Inflammatory macrophage treated with lipopolysaccharide for 1 hour (primary cell): ENCODE results near the gene ZBTB46.
"Not testable (repeated sequence)": the region's sequence is repeated elsewhere in the genome, so short reads cannot be mapped to it uniquely, and the experiment has no call there.

ENCODE experiments used
- DNase-seq, 2 donors: peaks; one replicate each; pipeline ENCODE4 v3.0.0-alpha.2; 2020 to 2022

The ZBTB46 gene

DNA sequence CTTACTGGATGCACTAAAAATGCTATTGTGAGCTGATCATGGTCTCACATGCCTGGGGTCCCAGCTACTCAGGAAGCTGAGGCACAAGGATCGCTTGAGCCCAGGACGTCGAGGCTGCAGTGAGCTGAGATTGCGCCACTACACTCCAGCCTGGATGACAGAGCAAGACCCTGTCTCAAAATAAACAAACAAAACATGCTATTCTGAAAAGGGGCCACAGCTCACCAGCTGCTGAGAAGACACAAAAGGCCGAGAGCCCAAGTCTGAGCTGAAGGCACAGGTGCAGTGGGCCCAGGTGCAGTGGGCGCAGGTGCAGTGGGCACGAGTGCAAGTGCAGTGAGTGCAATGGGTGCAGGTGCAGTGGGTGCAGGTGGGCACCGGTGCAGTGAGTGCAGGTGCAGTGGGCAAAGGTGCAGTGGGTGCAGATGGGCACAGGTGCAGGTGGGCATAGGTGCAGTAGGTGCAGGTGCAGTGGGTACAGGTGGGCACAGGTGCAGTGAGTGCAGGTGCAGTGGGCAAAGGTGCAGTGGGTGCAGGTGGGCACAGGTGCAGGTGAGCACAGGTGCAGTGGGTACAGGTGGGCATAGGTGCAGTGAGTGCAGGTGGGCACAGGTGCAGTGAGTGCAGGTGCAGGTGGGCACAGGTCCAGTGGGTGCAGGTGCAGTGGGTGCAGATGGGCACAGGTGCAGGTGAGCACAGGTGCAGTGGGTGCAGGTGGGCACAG is 16.0 kb downstream of the ZBTB46 start:
- DNase-seq, result no peak

DNA sequence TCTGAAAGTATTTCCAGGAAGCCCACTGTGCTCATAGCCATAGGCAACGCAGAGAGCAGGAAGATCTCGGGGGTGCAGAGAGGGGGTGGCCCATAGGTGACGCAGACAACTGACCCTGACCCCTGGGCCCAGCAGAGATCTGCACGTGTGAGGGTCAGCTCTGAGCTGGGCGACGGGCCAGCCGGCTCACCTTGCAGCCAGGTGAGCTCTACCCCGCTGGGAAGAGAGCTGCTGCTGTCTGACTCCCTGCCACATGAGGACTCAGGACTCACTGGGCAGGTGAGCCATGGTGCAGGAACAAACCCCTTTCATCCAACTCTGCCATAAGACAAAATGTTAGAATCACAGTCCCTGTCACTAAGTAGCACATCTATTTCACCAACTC is 19.6 kb downstream of the ZBTB46 start:
- no peak for DNase-seq

DNA sequence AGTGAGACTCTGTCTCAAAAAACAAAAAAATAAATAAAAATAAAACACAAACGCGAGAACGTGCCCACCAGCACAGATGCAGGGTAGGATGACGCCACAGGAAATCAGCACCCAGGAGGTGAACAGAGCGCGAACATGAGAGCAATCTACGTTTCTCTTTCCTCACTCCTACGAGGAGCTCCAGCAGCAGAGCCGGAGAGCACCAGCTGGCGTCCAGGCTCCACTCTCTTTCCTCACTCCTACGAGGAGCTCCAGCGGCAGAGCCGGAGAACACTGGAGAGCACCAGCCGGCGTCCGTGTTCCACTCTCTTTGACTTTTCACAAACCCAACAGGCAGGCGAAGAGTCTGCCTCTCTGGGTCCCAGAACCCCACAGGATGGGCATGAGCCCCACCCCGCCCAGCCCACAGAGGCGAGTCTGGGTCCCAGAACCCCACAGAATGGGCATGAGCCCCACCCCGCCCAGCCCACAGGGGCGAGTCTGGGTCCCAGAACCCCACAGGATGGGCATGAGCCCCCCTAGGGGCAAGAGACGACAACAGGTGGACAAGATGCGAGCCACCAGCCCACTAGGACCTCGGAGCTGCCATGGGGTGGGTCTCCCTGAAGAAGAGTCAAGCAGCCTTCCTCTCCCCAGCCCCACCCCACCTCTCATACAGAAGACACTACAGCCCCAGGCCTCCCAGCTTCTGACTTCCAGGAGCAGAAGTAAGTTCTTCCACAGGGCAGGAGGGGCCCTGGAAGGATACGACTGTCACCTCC is 20.2 kb downstream of the ZBTB46 start:
- DNase-seq, result no peak

DNA sequence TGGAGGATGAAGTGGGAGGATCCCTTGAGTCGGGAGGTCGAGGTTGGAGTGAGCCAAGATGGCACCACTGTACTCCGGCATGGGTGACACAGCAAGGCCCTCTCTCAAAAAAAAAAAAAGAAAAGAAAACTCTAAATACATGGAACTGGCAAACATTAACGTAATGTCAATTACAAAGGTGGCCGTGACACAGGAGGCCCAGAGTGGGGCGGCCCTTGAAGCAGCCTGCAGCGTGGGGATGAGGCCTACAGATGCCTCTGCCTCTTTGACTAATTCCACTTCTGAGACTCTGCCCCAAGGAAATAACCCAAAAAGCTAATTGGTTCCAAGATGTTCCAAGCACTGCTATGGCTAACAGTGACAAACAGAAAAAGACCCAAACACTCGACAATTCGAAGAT is 21.2 kb downstream of the ZBTB46 start:
- DNase-seq, result no peak

DNA sequence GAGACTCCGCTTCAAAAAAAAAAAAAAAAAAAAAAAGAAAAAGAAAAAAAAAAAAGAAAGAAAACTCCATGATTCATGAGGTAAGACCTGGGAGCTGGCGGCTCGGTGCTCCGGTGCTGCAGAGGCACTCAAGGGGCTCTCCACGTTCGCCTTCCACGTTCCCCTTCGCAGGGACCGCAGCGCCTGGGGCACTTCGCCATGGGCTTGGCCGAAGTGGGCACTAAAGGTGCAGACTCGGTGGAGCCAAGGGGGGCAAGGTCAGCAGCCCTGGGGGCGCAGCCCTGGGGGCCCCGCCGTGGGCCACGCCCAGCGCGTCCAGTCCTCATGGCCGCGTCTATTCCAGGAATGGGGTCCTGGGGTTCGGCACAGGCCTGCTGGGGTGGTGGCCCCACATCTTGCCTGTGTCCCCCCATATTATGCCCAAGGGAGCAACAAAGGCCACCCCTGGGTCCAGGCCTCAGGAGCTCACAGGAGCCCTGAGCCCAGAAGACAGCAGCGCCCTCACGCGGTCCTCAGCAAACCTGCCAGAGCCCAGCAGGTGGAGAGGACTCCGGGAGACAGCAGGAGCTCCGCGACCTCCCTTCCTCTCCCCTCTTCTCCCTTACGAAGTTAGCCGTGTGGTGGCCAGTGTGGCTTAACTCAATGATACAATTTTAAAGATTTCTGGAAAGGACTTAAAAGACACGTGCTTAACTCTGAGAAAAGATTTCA is 21.9 kb downstream of the ZBTB46 start:
- no peak for DNase-seq

DNA sequence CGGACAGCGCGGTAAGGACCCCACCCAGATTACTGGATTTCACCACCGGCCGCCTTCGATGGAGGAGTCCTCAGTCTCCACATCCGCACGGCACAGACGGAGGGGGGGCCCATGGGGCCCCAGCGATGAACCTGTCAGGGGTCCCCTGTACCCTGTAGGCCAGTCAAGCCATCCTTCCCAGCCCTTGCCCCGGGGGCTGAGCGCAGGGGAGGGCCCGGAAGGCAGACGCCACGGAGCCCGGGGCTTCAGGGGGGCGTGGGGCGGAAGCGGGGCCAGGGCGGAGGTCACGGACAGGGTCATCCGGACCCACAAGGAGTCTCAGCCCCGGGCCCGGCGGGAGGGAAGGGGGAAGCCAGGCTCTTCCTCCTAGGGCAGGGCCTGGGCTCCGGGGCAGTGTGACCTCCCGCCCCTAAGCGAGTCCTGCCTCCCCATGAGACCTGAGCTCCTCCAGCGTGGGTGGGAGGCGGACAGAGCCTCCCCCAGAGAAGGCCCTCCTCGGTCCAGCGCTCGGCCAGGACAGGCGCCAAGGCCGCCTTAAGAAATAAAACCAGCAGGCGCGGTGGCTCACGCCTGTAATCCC is 22.8 kb downstream of the ZBTB46 start:
- no peak for DNase-seq

DNA sequence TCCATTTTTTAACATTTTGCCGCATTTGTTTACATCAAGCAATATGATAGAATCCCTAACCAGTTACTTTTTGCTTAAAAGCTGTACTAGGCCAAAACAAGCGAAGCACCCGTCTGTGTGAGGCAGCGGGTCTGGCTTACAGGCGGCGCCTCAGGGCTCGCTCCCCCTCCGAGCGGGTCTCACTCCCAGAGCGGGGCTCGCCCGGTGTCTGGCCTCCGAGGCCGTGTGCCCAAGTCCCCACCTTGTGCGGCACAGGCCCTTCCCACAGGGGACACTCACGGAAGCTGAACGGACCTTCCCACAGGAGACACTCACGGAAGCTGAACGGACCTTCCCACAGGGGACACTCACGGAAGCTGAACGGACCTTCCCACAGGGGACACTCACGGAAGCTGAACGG is 23.4 kb downstream of the ZBTB46 start:
- DNase-seq, result no peak

DNA sequence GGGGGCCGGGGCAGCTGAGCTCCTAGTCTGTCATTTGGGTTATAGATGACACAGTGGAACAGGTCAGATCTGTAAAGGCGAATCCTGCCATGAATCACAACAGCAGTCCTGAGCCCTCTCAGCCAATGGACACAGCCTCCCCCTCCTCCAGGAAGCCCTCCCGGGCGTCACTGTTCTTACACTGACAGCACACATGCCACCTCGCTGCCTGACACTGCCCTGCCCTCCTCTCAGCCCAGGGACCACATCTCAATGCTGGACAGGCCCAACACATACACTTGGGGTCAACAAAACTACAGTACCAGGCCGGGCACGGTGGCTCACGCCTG is 26.8 kb downstream of the ZBTB46 start:
- no peak for DNase-seq

DNA sequence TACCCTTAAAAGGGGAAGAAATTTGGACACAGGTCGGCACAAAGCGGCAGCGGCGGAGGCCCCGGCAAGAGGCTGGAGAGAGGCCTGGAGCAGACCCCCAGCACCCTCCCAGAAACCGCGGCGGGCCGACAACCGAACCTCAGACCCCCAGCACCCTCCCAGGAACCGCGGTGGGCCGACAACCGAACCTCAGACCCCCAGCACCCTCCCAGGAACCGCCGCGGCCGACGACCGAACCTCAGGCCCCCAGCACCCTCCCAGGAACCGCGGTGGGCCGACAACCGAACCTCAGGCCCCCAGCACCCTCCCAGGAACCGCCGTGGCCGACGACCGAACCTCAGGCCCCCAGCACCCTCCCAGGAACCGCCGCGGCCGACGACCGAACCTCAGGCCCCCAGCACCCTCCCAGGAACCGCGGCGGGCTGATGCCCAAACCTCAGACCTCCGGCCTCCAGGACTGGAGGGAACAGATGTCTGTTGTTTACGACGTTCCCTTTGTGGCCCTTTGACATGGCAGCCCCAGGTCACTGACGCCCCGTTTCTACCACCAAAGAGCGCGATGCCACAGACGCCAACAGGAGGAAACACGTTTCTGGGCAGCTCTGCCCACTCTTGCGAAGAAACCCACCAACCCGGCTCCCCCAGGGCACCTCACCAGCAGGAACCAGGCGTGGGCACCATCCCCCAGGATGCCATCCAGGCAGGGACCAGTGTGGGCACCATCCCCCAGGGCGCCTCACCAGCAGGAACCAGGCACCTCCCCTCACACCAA is 28.4 kb downstream of the ZBTB46 start:
- DNase-seq, result no peak

DNA sequence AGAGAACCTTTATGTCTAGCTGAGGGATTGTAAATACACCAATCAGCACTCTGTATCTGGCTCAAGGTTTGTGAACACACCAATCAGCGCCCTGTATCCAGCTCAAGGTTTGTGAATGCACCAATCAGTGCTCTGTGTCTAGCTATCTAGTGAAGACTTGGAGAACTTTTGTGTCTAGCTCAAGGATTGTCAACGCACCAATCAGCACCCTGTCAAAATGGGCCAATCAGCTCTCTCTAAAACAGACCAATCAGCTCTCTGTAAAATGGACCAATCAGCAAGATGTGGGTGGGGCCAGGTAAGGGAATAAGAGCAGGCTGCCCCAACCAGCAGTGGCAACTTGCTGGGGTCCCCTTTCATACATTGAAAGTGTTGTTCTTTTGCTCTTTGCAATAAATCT is 29.9 kb downstream of the ZBTB46 start:
- not testable (repeated sequence) for DNase-seq

DNA sequence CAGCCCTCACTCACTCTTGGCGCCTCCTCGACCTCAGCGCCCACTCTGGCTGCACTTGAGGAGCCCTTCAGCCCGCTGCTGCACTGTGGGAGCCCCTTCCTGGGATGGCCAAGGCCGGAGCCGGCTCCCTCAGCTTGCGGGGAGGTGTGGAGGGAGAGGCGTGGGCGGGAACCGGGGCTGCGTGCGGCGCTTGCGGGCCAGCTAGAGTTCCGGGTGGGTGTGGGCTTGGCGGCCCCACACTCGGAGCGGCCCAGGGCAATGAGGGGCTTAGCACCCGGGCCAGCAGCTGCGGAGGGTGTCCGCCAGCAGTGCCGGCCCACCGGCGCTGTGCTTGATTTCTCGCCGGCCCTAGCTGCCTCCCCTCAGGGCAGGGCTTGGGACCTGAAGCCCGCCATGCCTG is 30.7 kb downstream of the ZBTB46 start:
- not testable (repeated sequence) for DNase-seq

DNA sequence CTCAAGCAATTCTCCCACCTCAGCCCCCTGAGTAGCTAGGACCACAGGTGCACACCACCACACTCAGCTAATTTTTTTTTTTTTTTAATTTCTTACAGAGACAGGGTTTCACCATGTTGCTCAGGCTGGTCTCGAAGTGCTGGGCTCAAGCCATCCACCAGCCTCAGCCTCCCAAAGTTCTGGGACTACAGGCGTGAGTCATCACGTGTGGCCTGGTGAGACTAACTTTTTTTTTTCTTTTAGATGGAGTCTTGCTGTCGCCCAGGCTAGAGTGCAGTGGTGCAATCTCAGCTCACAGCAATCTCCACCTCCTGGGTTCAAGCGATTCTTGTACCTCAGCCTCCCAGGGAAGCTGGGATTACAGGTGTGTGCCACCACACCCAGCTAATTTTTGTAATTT is 31.9 kb downstream of the ZBTB46 start:
- not testable (repeated sequence) for DNase-seq

DNA sequence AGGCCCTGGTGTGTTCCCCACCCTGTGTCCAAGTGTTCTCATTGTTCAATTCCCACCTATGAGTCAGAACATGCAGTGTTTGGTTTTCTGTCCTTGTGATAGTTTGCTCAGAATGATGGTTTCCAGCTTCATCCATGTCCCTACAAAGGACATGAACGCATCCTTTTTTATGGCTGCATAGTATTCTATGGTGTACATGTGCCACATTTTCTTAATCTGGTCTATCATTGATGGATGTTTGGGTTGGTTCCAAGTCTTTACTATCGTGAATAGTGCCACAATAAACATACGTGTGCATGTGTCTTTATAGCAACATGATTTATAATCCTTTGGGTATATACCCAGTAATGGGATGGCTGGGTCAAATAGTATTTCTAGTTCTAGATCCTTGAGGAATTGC is 33.9 kb downstream of the ZBTB46 start:
- not testable (repeated sequence) for DNase-seq

DNA sequence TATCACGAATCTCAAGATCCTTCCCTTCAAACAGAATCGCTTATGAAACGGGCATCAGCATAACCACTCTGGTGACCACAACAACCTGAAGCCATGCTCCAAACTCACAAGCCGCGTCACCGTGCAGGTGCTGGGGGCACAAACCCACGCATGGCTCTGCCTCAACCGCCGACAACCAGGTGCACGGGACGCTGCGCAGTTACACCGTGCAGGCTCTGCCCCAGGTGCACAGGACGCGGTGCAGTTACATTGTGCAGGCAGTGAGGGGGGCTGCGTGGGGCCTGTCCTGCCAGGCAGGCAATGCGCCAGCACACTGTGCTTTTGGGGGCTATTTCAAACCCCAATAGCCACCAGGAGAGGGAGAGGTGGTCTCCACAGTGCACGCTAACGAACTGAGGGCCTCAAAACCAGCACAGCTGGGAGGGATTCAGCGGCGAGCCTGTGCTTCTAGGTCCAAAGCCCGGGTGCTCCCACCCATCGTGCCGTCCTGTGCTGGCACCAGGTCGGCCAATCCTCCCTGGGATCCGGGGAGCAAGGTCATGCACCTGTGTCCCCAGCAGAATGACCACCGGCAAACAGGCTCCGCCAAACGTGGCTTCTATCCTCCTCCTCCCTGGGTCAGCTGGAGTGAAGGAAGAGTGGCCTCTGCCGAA is 35.8 kb downstream of the ZBTB46 start:
- DNase-seq, result no peak

DNA sequence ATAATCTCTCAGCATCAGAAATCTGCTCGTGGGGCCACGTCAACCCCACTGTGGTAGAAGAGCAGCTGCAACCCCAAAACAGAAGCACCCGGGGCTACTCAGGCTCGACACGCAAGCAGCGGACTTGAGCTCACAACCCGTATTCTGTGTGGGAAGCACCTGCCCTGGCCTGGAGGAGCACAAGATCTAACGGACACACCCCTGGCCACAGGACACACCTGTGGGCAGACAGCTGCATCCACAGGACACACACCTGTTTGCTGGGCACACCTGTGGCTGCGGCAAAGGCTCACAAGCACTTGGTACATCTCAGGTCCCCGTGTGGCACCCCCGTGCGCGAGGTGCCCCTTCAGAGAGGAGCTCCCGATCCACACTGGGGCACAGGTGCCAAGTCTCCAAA is 36.5 kb downstream of the ZBTB46 start:
- no peak for DNase-seq

DNA sequence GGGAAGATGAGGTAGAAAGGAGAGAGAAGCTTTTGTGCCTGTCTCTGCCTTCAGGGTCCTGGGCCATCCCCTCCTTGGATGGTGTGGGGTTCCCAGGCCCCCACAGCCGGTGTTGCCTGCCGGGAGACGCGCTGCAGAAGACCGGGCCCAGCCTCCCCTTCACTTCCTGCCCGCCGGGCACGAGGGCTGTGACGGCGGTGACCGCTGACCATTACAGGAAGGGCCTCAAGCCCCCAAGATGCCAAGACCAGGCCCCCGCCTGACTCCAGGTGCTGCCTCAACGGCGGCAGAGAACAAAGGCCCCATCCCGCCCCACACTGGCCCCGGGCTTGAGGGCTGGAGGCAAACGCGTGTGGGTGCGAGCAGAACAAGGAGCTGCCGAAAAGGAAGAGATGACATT is 38.2 kb downstream of the ZBTB46 start:
- DNase-seq, result no peak

DNA sequence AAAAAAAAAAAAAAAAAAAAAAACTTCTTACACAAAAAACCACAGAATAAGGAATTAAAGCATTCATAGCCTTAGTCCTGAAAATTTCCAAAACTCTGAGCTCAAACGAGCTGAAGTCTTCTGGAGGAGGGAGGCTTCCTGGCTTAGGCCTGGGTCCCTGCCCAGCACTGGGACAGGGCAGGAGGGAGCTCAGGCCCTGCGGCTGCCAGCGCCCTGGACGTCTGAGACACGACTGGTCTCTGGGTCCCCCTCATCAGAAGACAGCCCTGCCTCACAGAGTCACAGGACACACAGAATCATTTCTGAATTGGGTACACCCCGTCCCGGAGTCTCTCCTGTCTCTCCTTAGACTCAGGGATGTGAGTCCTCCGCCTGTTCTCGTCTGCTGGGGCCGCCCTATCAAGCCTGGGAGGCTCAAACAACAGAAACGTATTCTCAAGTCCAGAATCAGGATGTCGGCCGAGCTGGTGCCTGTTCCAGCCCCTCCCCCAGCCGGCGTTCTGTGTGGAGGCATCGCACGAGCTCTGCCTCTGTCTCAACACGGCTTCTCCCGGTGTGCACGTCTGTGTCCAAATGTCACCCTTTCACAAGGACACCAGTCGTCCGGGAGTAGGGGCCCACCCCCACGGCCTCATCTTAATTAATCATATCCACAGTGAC is 39.4 kb downstream of the ZBTB46 start:
- no peak for DNase-seq

DNA sequence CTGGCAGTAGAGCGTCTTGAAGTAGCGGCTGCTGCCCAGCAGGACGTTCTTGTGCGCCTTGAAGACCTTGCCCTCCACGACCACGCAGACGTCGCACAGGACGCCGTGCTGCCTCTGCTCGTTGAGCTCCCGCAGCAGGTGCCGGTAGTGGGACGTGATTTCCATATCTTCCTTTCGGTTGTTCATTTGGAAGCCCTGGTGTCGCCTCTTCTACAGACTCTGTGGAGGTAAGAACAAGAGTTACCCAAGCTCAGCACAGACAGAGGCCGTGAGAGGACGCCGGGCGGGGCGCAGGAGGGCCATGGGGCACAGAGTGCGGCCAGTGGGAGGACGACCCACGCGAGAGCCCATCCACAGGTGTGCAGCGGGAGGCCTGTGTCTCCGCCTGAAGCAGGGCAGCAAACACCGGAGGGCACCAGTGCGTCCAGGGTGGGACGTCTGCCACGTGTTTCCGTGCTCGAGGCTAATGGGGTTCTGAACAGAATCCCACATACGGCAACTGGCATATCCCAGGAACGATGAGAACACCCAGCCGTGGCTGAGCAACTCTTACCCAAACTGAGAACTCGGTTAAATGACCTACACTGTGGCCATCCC is 40.4 kb downstream of the ZBTB46 start:
- no peak for DNase-seq

DNA sequence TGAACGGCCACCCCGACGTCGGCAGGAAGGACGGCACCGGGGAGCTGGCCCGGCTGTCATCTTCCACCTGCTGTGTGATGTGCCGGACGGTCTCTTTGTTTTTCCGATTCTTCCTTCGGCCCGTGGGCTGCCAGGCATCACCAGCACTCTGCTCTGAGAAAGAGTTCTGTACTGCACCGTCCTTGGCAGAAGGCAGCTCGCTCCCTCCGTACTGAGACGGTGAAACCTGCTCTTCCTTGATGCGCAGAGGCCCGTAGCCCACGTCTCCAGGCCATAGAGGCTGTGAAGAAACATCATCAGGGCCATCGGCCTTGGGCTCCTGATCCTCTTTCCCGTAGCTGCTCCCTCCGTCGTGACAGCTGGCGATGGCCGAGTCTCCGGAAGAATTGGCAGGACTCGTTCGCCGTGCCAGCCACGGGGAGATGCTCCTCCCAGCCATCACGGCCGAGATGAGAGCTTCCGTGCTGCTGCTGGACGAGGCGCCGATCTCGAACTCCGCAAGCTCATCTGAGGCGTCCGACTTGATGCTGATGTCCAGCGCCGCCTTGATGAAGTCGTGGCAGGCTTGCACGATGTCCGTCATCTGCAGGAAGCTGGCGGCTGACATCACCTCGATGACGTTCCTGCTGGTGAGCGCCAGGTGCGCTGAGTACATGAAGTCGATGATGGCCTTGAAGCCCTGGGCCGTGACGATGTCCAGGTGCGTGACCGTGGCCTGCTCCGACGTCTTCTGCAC is 41.1 kb downstream of the ZBTB46 start:
- DNase-seq, result no peak

DNA sequence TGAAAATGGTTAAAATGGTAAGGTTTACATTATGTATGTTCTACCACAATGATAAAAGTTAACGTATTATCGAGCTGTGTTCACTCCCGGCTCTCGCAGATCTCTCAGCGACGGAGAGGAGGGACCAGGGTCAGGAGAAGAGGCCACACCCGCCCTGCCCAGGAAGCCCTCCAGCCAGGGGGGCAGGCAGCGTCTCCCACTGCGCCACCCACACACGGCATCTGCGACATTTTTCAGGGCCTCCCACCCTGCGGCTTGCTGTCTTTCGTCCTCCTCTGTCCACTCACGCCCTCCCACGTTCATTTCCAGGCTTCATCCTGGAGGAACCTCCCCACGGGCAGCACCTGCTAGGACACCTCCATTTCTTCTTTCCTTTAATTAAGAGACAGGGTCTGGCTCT is 43.3 kb downstream of the ZBTB46 start:
- DNase-seq, result no peak

DNA sequence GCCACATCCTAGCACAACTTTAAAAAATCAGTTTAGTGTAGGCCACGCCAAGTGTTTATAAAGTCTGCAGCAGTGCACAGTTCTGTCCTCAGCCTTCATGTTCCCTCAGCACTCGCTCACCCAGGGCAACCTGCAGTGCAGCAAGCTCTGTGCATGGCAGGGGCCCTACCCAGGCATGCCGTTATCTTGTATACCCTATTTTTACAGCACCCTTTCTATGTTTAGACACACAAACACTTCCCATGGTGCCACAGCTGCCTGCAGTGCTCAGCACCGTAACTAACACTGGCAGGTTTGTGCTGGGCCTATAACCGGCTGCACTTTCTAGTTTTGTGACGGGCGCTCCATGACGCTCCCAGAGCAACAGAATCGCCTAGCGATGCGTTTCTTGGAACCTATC is 43.8 kb downstream of the ZBTB46 start:
- DNase-seq, result no peak
